ENCODE measurements around the gene MAP3K7. TPM values are rescaled to one million over a fixed set of nuclear protein-coding genes. Genes with fewer than 3 reads are reported as not detected.

MAP3K7 gene
- total and polyA plus RNA-seq, 2 of the 4 experiments (the other 2 are of a cell fraction): 26.5 to 29.9 TPM

GRCh38 chr6:90530882-90531281, 56.0 kb downstream of the MAP3K7 start:
- POLR2A ChIA-PET (ENCODE audit: unreplicated experiment): no interaction called here
- H3K14ac ChIP-seq (replicated peaks; ENCODE audit: low read depth, low read length): no peak overlapping the region
- no peak overlapping the region for H2BK15ac ChIP-seq (ENCODE audit: low read depth, low read length)
- no CpG with 5 or more reads among the region's 1 CpG for WGBS, 2 experiments (ENCODE audit: extremely low coverage in 2 of 2, insufficient read length in 1 of 2)
- H3K9me1 ChIP-seq (ENCODE audit: insufficient read depth, low read length): no peaks in the 10 kb centered on the region
- H2AK5ac ChIP-seq (ENCODE audit: low read depth, low read length): no peak overlapping the region
- TF ChIP-seq NFE2L2 (IDR thresholded peaks at IDR 0.05; ENCODE audit: low read depth, low read length) (no peak), MXI1 (IDR thresholded peaks at IDR 0.05; ENCODE audit: borderline replicate concordance, low read depth, low read length) (no peak), SMC3 (IDR thresholded peaks at IDR 0.05; ENCODE audit: low read depth, low read length) (no peak), POLR2A (IDR thresholded peaks at IDR 0.05; ENCODE audit: low read depth, low read length) (no peak), CHD1 (IDR thresholded peaks at IDR 0.05; ENCODE audit: low read depth, low read length) (no peak), RAD21 (IDR thresholded peaks at IDR 0.05; ENCODE audit: low read length) (no peak), RCOR1 (IDR thresholded peaks at IDR 0.05; ENCODE audit: insufficient replicate concordance, low read length) (no peak)
- TF ChIP-seq, protein P1, sequence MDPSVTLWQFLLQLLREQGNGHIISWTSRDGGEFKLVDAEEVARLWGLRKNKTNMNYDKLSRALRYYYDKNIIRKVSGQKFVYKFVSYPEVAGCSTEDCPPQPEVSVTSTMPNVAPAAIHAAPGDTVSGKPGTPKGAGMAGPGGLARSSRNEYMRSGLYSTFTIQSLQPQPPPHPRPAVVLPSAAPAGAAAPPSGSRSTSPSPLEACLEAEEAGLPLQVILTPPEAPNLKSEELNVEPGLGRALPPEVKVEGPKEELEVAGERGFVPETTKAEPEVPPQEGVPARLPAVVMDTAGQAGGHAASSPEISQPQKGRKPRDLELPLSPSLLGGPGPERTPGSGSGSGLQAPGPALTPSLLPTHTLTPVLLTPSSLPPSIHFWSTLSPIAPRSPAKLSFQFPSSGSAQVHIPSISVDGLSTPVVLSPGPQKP (IDR thresholded peaks at IDR 0.05; ENCODE audit: borderline replicate concordance, low read depth, low read length): no peak
- TF ChIP-seq, protein P2, sequence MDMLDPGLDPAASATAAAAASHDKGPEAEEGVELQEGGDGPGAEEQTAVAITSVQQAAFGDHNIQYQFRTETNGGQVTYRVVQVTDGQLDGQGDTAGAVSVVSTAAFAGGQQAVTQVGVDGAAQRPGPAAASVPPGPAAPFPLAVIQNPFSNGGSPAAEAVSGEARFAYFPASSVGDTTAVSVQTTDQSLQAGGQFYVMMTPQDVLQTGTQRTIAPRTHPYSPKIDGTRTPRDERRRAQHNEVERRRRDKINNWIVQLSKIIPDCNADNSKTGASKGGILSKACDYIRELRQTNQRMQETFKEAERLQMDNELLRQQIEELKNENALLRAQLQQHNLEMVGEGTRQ (IDR thresholded peaks at IDR 0.05; ENCODE audit: low read depth, low read length): no peak
- TF ChIP-seq, protein P3, sequence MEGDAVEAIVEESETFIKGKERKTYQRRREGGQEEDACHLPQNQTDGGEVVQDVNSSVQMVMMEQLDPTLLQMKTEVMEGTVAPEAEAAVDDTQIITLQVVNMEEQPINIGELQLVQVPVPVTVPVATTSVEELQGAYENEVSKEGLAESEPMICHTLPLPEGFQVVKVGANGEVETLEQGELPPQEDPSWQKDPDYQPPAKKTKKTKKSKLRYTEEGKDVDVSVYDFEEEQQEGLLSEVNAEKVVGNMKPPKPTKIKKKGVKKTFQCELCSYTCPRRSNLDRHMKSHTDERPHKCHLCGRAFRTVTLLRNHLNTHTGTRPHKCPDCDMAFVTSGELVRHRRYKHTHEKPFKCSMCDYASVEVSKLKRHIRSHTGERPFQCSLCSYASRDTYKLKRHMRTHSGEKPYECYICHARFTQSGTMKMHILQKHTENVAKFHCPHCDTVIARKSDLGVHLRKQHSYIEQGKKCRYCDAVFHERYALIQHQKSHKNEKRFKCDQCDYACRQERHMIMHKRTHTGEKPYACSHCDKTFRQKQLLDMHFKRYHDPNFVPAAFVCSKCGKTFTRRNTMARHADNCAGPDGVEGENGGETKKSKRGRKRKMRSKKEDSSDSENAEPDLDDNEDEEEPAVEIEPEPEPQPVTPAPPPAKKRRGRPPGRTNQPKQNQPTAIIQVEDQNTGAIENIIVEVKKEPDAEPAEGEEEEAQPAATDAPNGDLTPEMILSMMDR (conservative IDR thresholded peaks at IDR 0.05; ENCODE audit: low read depth, low read length): no peak
- H4K20me1 ChIP-seq (ENCODE audit: insufficient read depth, low read length): no peaks in the 10 kb centered on the region
- no peak overlapping the region for H2AK9ac ChIP-seq (replicated peaks; ENCODE audit: low read depth, low read length, poor library complexity)
- no peak overlapping the region for H3K4ac ChIP-seq (ENCODE audit: low read depth, low read length)
- H4K91ac ChIP-seq (ENCODE audit: insufficient read depth, low read depth, low read length): no peak overlapping the region
- dilution Hi-C loops (cut with HindIII; ENCODE audit: low sequenced_read_pairs, unreplicated experiment) (no loop called here), in situ Hi-C loops (cut with MboI; ENCODE audit: low sequenced_read_pairs) (no loop called here), intact Hi-C loops (cut with micrococcal nuclease) (no loop called here)
- no peaks in the 10 kb centered on the region for H3K9me3 ChIP-seq (ENCODE audit: control insufficient read depth, insufficient read depth, low read length)
- BruUV-seq (replicated peaks): no TSS peak
- no peak overlapping the region for H3K56ac ChIP-seq (ENCODE audit: extremely low read depth, insufficient read depth, low read length)
- no peak overlapping the region for H3K4me3 ChIP-seq (ENCODE audit: insufficient read depth, low read depth, low read length)
- no peak overlapping the region for H3K18ac ChIP-seq (ENCODE audit: low read depth, low read length)
- CTCF ChIA-PET: no interaction called here
- H3K36me3 ChIP-seq (ENCODE audit: control insufficient read depth, insufficient read depth, low read length): peaks cover 10% of the 10 kb centered on the region
- H3K27ac ChIP-seq (ENCODE audit: insufficient read depth, low read length): no peak overlapping the region
- ATAC-seq (ENCODE audit: low read depth) (no peak), DNase-seq (no peak)
- H3K27me3 ChIP-seq (ENCODE audit: control insufficient read depth, insufficient read depth, low read length): no peaks in the 10 kb centered on the region
- no peak overlapping the region for H2AFZ ChIP-seq (replicated peaks; ENCODE audit: low read length, poor library complexity)
- no peaks in the 10 kb centered on the region for H3K4me1 ChIP-seq (ENCODE audit: control insufficient read depth, insufficient read depth, low read length)
- no peak overlapping the region for H2BK120ac ChIP-seq (ENCODE audit: low read depth, low read length)
- H4K8ac ChIP-seq (ENCODE audit: low read depth in 2 of 2, low read length in 2 of 2): no peak overlapping the region
- H3K23ac ChIP-seq (ENCODE audit: low read depth, low read length): no peak overlapping the region
- no peak overlapping the region for H3K9ac ChIP-seq (ENCODE audit: low read depth, low read length)
- H3K79me1 ChIP-seq (ENCODE audit: low read depth in 1 of 2, low read length in 2 of 2): 0 out of 4 replicates have a peak, but pooled peaks cover 0 to 2% of the 10 kb centered on the region in 2 experiments
- no peak overlapping the region for H2BK5ac ChIP-seq (ENCODE audit: low read depth, low read length, poor library complexity, severe bottlenecking)
- H4K5ac ChIP-seq (ENCODE audit: low read depth, low read length): no peak overlapping the region
- no peak overlapping the region for H3K4me2 ChIP-seq (ENCODE audit: low read depth, low read length)
- no peak overlapping the region for H2BK20ac ChIP-seq (ENCODE audit: low read depth, low read length)
